Trophoblast cell (in vitro differentiated cells and primary cell): ENCODE measurements around the gene KCNIP4.
A peak's percentile ranks its signal among the peaks of the same experiment; 100 is the strongest.

Source experiments
- DNase-seq, 2 donors: peaks; one replicate each; pipeline ENCODE4 v3.0.0-alpha.2; 2016
- H2AFZ ChIP-seq: 2 replicates; pipeline ENCODE4 v1.6.1; 2013; ENCODE audit warnings: low read length, moderate library complexity, mild to moderate bottlenecking; ENCODE audit not compliant: insufficient read depth, poor library complexity
- H2AK5ac ChIP-seq: 2 replicates; pipeline ENCODE4 v1.6.1; 2013; ENCODE audit warnings: mild to moderate bottlenecking, low read length
- H2BK120ac ChIP-seq: 2 replicates; pipeline ENCODE4 v1.6.1; 2013; ENCODE audit warnings: low read length, mild to moderate bottlenecking, moderate library complexity; ENCODE audit not compliant: insufficient read depth, poor library complexity
- H2BK12ac ChIP-seq: 2 replicates; pipeline ENCODE4 v1.6.1; 2013; ENCODE audit warnings: mild to moderate bottlenecking, low read length, moderate library complexity
- H2BK5ac ChIP-seq: 2 replicates; pipeline ENCODE4 v1.6.1; 2013; ENCODE audit warnings: low read length, low read depth, moderate library complexity, mild to moderate bottlenecking; ENCODE audit not compliant: poor library complexity
- H3K14ac ChIP-seq: 2 replicates; pipeline ENCODE4 v1.6.1; 2013; ENCODE audit warnings: mild to moderate bottlenecking, low read length
- H3K18ac ChIP-seq: 2 replicates; pipeline ENCODE4 v1.6.1; 2013; ENCODE audit warnings: mild to moderate bottlenecking, low read length
- H3K23ac ChIP-seq: 2 replicates; pipeline ENCODE4 v1.6.1; 2013; ENCODE audit warnings: low read length
- H3K27ac ChIP-seq: 2 replicates; pipeline ENCODE4 v1.5.1; 2013; ENCODE audit warnings: low read depth, mild to moderate bottlenecking, inconsistent platforms, low read length, moderate library complexity
- H3K27me3 ChIP-seq: 2 replicates; pipeline ENCODE4 v1.6.1; 2013; ENCODE audit warnings: inconsistent platforms, mild to moderate bottlenecking, low read length, moderate library complexity; ENCODE audit not compliant: insufficient read depth
- H3K36me3 ChIP-seq, 2 experiments: 1 replicate in 1 of 2; 2 replicates in 1 of 2; pipeline ENCODE4 v1.6.1; 2013; ENCODE audit warnings: low read length in 2 of 2, mild to moderate bottlenecking in 2 of 2, moderate library complexity in 1 of 2; ENCODE audit not compliant: insufficient read depth in 2 of 2, control insufficient read depth in 1 of 2
- H3K4ac ChIP-seq: 2 replicates; pipeline ENCODE4 v1.6.1; 2013; ENCODE audit warnings: low read depth, mild to moderate bottlenecking, low read length, moderate library complexity
- H3K4me1 ChIP-seq, 2 experiments: 1 replicate in 1 of 2; 2 replicates in 1 of 2; pipeline ENCODE4 v1.6.1; 2013; ENCODE audit warnings: low read length in 2 of 2, mild to moderate bottlenecking in 2 of 2, moderate library complexity in 1 of 2; ENCODE audit not compliant: insufficient read depth in 2 of 2, control insufficient read depth in 1 of 2
- H3K4me2 ChIP-seq: 2 replicates; pipeline ENCODE4 v1.6.1; 2013; ENCODE audit warnings: inconsistent platforms, mild to moderate bottlenecking, low read length, moderate library complexity
- H3K4me3 ChIP-seq: 2 replicates; pipeline ENCODE4 v1.5.1; 2013; ENCODE audit warnings: mild to moderate bottlenecking, low read depth, low read length, inconsistent platforms
- H3K79me1 ChIP-seq: one replicate; pipeline ENCODE4 v1.6.1; 2013; ENCODE audit warnings: low read length
- H3K79me2 ChIP-seq: 2 replicates; pipeline ENCODE4 v1.6.1; 2013; ENCODE audit warnings: low read length, mild to moderate bottlenecking; ENCODE audit not compliant: control insufficient read depth, insufficient read depth, poor library complexity
- H3K9ac ChIP-seq: 2 replicates; pipeline ENCODE4 v1.6.1; 2013; ENCODE audit warnings: mild to moderate bottlenecking, low read length
- H3K9me3 ChIP-seq: 2 replicates; pipeline ENCODE4 v1.6.1; 2013; ENCODE audit warnings: low read depth, mild to moderate bottlenecking, control low read depth, inconsistent platforms, low read length; ENCODE audit not compliant: insufficient read depth
- H4K12ac ChIP-seq: 2 replicates; pipeline ENCODE4 v1.6.1; 2013; ENCODE audit warnings: low read depth, mild to moderate bottlenecking, low read length, moderate library complexity
- H4K8ac ChIP-seq: 2 replicates; pipeline ENCODE4 v1.6.1; 2013; ENCODE audit warnings: low read depth, mild to moderate bottlenecking, low read length, moderate library complexity
- H4K91ac ChIP-seq: one replicate; pipeline ENCODE4 v1.6.1; 2013; ENCODE audit warnings: low read depth, mild to moderate bottlenecking, low read length, moderate library complexity
- WGBS: extraction: QIAGEN DNeasy Blood & Tissue Kit; methylation state at CpG from one replicate; pipeline ENCODE4 v1.1.7; 2013; ENCODE audit warnings: missing lambda C conversion rate; ENCODE audit not compliant: insufficient read length, insufficient coverage; ENCODE audit errors: extremely low coverage; 5-methylcytosine and 5-hydroxymethylcytosine counted together

The KCNIP4 gene

DNA sequence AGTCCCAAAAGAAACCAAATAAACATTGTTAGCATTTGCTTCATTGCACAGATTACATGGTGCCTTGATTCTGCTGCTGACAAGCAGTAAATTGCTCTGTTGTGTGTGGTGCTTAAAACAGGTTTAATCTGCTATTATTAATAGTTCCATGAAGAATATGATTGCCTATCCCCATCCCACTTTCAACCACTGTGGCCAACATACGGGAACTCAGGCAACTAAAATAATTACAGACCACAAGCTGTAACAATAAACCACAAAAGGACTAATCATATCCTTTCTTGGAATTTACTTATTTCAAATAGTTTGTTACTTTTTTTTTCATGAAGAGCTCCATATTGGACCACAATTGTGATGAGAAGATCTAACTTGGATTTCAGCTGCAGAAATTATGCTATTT lies 1116.8 kb downstream of the KCNIP4 start:
- no peak for DNase-seq
- Histone ChIP-seq H3K14ac (no peak overlapping the region), H4K91ac (no peak overlapping the region), H2BK120ac (no peak overlapping the region), H2BK12ac (no peak overlapping the region), H3K23ac (no peak overlapping the region), H3K36me3 (no peaks in the 10 kb centered on the region), H3K4me3 (no peak overlapping the region), H4K8ac (no peak overlapping the region), H4K12ac (no peak overlapping the region), H3K4me1 (no peaks in the 10 kb centered on the region), H3K18ac (no peak overlapping the region), H3K4me2 (no peak overlapping the region), H3K9me3 (no peaks in the 10 kb centered on the region), H3K27me3 (no peaks in the 10 kb centered on the region), H3K9ac (no peak overlapping the region), H3K4ac (no peak overlapping the region), H3K27ac (no peak overlapping the region), H2AK5ac (no peak overlapping the region), H2AFZ (no peak overlapping the region), H2BK5ac (no peak overlapping the region), H3K79me2 (no peaks in the 10 kb centered on the region), H3K79me1 (no peaks in the 10 kb centered on the region)
- no CpG with 5 or more reads among the region's 1 CpG for WGBS

DNA sequence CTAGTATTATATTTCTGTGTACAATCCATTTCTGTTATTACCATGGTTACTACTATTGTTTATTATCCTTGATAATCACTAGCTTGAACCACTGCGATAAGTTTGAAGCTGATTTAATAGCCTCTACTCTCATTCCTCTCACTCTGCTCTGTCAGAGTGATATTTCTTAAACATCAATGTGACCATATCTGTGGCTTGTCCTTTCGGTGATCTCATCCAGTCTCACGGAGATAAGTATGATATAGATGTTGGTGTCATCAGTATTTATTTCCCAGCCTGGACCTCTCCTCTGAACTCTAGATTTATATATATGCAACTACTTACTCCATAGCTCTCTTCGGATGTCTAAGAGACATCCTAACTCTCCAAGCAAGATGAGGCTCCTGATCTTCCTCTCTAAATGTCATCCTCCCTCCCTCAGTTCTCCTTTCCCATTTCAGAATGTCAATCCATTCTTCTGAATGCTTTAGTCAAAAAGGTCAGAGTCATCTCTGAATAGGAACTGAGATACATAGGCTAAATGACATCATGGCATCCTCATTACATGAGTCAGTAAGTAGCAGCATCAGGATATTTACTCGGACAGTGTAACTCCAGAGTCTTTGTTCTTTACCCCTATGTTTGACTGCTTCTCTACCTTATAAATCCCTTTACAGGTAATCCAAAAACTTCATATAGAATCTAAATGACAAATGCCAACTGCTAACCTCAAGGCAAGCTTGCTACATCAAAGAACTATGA lies 1118.8 kb downstream of the KCNIP4 start:
- no peaks in the 10 kb centered on the region for H3K27me3 ChIP-seq
- H3K4me2 ChIP-seq = no peak overlapping the region
- no peak overlapping the region for H3K9ac ChIP-seq
- no peak overlapping the region for H3K23ac ChIP-seq
- H4K8ac ChIP-seq = no peak overlapping the region
- H4K91ac ChIP-seq = no peak overlapping the region
- no peak overlapping the region for H3K18ac ChIP-seq
- H3K36me3 ChIP-seq = no peaks in the 10 kb centered on the region
- H3K4me3 ChIP-seq = no peak overlapping the region
- no peak overlapping the region for H2AFZ ChIP-seq
- H2BK120ac ChIP-seq = no peak overlapping the region
- H3K79me1 ChIP-seq = no peaks in the 10 kb centered on the region
- H2AK5ac ChIP-seq = no peak overlapping the region
- H2BK5ac ChIP-seq = no peak overlapping the region
- H2BK12ac ChIP-seq = no peak overlapping the region
- WGBS = no CpG with 5 or more reads among the region's 5 CpGs
- no peaks in the 10 kb centered on the region for H3K79me2 ChIP-seq
- H3K4ac ChIP-seq = no peak overlapping the region
- no peaks in the 10 kb centered on the region for H3K4me1 ChIP-seq
- no peak overlapping the region for H3K27ac ChIP-seq
- H3K9me3 ChIP-seq = no peaks in the 10 kb centered on the region
- no peak overlapping the region for H3K14ac ChIP-seq
- no peak overlapping the region for H4K12ac ChIP-seq
- peak in 1 of 2 donors; percentile 5 for DNase-seq

DNA sequence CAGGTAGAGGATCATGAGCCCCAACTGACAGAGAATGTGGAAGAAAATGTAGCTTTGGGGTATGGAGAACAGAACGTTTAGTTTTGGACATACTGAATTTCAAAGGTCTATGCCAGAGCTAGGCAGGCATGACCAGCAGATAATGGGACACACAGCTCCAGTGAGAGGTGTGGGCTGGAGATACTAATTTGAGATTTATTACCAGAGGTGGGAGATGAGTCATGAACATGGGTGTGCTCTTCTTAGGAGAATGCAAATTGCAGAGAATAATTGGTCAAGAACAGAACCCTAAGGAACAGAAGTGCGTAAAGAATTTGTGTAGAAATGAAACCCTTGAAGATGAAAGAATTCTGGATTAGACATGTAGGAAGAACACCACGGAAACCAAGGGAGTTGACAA lies 1123.1 kb downstream of the KCNIP4 start:
- H2BK12ac ChIP-seq = no peak overlapping the region
- no peak overlapping the region for H3K4me2 ChIP-seq
- WGBS = no CpG with 5 or more reads among the region's 3 CpGs
- no peak overlapping the region for H2BK5ac ChIP-seq
- no peak overlapping the region for H3K27ac ChIP-seq
- peak in 1 of 2 donors; percentile 34 for DNase-seq
- no peak overlapping the region for H3K9ac ChIP-seq
- H2AK5ac ChIP-seq = no peak overlapping the region
- no peak overlapping the region for H3K4me3 ChIP-seq
- H3K4me1 ChIP-seq = peaks cover 0 to 2% of the 10 kb centered on the region in 2 experiments
- H3K18ac ChIP-seq = no peak overlapping the region
- H3K4ac ChIP-seq = no peak overlapping the region
- H3K27me3 ChIP-seq = no peaks in the 10 kb centered on the region
- H4K91ac ChIP-seq = no peak overlapping the region
- no peak overlapping the region for H2AFZ ChIP-seq
- peaks cover 2% of the 10 kb centered on the region for H3K9me3 ChIP-seq
- no peak overlapping the region for H4K8ac ChIP-seq
- no peak overlapping the region for H4K12ac ChIP-seq
- no peak overlapping the region for H3K14ac ChIP-seq
- no peak overlapping the region for H2BK120ac ChIP-seq
- no peaks in the 10 kb centered on the region for H3K79me1 ChIP-seq
- no peak overlapping the region for H3K23ac ChIP-seq
- H3K79me2 ChIP-seq = no peaks in the 10 kb centered on the region
- H3K36me3 ChIP-seq = no peaks in the 10 kb centered on the region

DNA sequence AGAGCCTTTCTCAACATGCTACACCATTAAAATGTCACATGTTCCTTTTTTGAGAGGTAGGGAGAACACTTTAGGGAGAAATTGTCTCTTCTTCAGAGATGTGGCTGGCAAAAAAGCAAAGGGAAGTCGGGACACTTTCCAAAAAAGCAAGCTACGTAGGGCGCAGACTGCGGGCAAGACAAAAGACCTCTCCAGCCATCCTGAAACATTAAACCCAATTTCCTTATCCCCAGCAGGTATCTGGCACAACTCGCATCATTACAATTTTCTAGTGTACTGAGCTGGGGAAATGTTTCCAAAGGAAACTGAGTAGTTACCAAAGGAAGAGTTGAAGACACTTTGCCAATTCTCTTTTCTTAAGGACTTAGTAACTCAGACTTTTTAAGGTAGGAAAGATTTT lies 1132.3 kb downstream of the KCNIP4 start:
- Histone ChIP-seq H2AK5ac (no peak overlapping the region), H4K12ac (no peak overlapping the region), H3K23ac (no peak overlapping the region)

More for the DNA sequence above, 1132.3 kb downstream of the KCNIP4 start:
- Histone ChIP-seq H3K4me3 (no peak overlapping the region), H3K27me3 (no peaks in the 10 kb centered on the region), H3K18ac (no peak overlapping the region), H3K4ac (no peak overlapping the region), H4K91ac (no peak overlapping the region), H3K79me2 (no peaks in the 10 kb centered on the region), H3K4me2 (no peak overlapping the region), H2BK120ac (no peak overlapping the region), H3K9me3 (peaks cover 2% of the 10 kb centered on the region), H3K27ac (no peak overlapping the region), H3K4me1 (peaks cover 0 to 3% of the 10 kb centered on the region in 2 experiments), H4K8ac (no peak overlapping the region), H3K14ac (no peak overlapping the region), H3K36me3 (no peaks in the 10 kb centered on the region), H3K9ac (no peak overlapping the region), H2AFZ (no peak overlapping the region), H2BK5ac (no peak overlapping the region), H2BK12ac (no peak overlapping the region), H3K79me1 (no peaks in the 10 kb centered on the region)
- no peak for DNase-seq
- WGBS = no CpG with 5 or more reads among the region's 5 CpGs
